Keratinocyte (primary cell): ENCODE data around the gene BCAS3. TPM values are rescaled to one million over a fixed set of nuclear protein-coding genes. Genes with fewer than 3 reads are reported as not detected.

Experiments used
- DNase-seq: peaks from one replicate; pipeline ENCODE4 v3.0.0-alpha.2; 2011; ENCODE audit warnings: low read depth, missing footprints, low spot score
- FAIRE-seq: peaks from 2 replicates; lab custom pipeline; 2011; peaks lifted over from hg19 to GRCh38; lab: Jason Lieb, UNC
- H2AFZ ChIP-seq: 2 replicates; pipeline ENCODE4 v1.6.0; 2012; ENCODE audit warnings: low read length, control low read depth, inconsistent platforms; ENCODE audit not compliant: control insufficient read depth
- H3K27ac ChIP-seq: 2 replicates; pipeline ENCODE4 v1.5.1; 2011; ENCODE audit warnings: low read length; ENCODE audit not compliant: control insufficient read depth, insufficient read depth
- H3K27me3 ChIP-seq: 3 replicates; pipeline ENCODE4 v1.6.0; 2011; ENCODE audit warnings: low read length; ENCODE audit not compliant: control insufficient read depth, insufficient read depth; ENCODE audit errors: extremely low read depth
- H3K36me3 ChIP-seq, 2 experiments: 2 replicates in 1 of 2; 3 replicates in 1 of 2; pipeline ENCODE4 v1.5.1; 2011; ENCODE audit warnings: low read length in 2 of 2, mild to moderate bottlenecking in 1 of 2; ENCODE audit not compliant: control insufficient read depth in 2 of 2, insufficient read depth in 2 of 2; ENCODE audit errors: extremely low read depth in 1 of 2
- H3K4me1 ChIP-seq: 3 replicates; pipeline ENCODE4 v1.5.1; 2011; ENCODE audit warnings: low read length; ENCODE audit not compliant: control insufficient read depth, insufficient read depth; ENCODE audit errors: extremely low read depth
- H3K4me2 ChIP-seq: 3 replicates; pipeline ENCODE4 v1.6.0; 2011; ENCODE audit warnings: low read depth, low read length; ENCODE audit not compliant: control insufficient read depth, insufficient read depth; ENCODE audit errors: extremely low read depth
- H3K4me3 ChIP-seq, 3 experiments: fragments of 200-600 bp in 1 of 3; sonication (generic) in 1 of 3; 2 replicates in 2 of 3; 3 replicates in 1 of 3; pipeline ENCODE4 v1.5.1; 2011 to 2016; ENCODE audit warnings: low read length in 3 of 3, mild to moderate bottlenecking in 3 of 3, control low read depth in 2 of 3, inconsistent platforms in 1 of 3, low read depth in 1 of 3, mixed read lengths in 1 of 3, mixed run types in 1 of 3, moderate library complexity in 1 of 3; ENCODE audit not compliant: control insufficient read depth in 2 of 3, insufficient read depth in 2 of 3; ENCODE audit errors: extremely low read depth in 1 of 3
- H3K79me2 ChIP-seq: 2 replicates; pipeline ENCODE4 v1.6.0; 2012; ENCODE audit warnings: low read length; ENCODE audit not compliant: control insufficient read depth, insufficient read depth
- H3K9ac ChIP-seq: 3 replicates; pipeline ENCODE4 v1.6.0; 2011; ENCODE audit warnings: low read length; ENCODE audit not compliant: control insufficient read depth, insufficient read depth; ENCODE audit errors: extremely low read depth
- H3K9me1 ChIP-seq: 3 replicates; pipeline ENCODE4 v1.6.0; 2011; ENCODE audit warnings: low read length; ENCODE audit not compliant: control insufficient read depth, insufficient read depth; ENCODE audit errors: extremely low read depth
- H3K9me3 ChIP-seq: 2 replicates; pipeline ENCODE4 v1.5.1; 2012; ENCODE audit warnings: low read depth, low read length; ENCODE audit not compliant: control insufficient read depth
- H4K20me1 ChIP-seq: 3 replicates; pipeline ENCODE4 v1.6.0; 2011; ENCODE audit warnings: low read length; ENCODE audit not compliant: control insufficient read depth, insufficient read depth; ENCODE audit errors: extremely low read depth
- EZH2 ChIP-seq: IDR thresholded peaks from one replicate; pipeline ENCODE4 v1.6.1; 2012; ENCODE audit warnings: inconsistent platforms, mild to moderate bottlenecking, low read length, moderate library complexity
- dilution Hi-C: fragments of 300-500 bp; cut with MboI; formaldehyde crosslinking; loops from one replicate; pipeline ENCODE4 v1.7.0; 2020; ENCODE audit warnings: low sequenced_read_pairs; ENCODE audit not compliant: extremely low pct_ligation_motif_present
- polyA plus RNA-seq, 5 experiments: library from polyadenylated mRNA; depleted of rRNA in 3 of 5; stranded (reverse) in 3 of 5; stranded (forward) in 1 of 5; unstranded in 1 of 5; fragments of >200 nt; gene quantifications; 1 replicate in 1 of 5; 2 replicates in 3 of 5; 3 replicates in 1 of 5; pipeline versions ENCODE4 v1.2.1 to v1.2.3, GENCODE V29; 2011 to 2012; ENCODE audit warnings: missing spikeins in 2 of 5, low read depth in 1 of 5, low replicate concordance in 1 of 5
- TF ChIP-seq, protein P1 (sequence below), 3 experiments: IDR thresholded peaks in 1 of 3; conservative IDR thresholded peaks in 1 of 3; optimal IDR thresholded peaks in 1 of 3; 2 replicates in 2 of 3; 3 replicates in 1 of 3; pipeline versions ENCODE3 to v1.5.1; 2011; ENCODE audit warnings: low read length in 3 of 3, mild to moderate bottlenecking in 3 of 3, moderate library complexity in 2 of 3, control low read depth in 1 of 3, inconsistent platforms in 1 of 3; ENCODE audit not compliant: insufficient read depth in 2 of 3; ENCODE audit errors: extremely low read depth in 1 of 3

BCAS3 gene
- polyA plus RNA-seq, 1 donor (not counting 4 experiments of a cell fraction or from before 2014, with no cell fraction given) = 11.8 TPM

- FAIRE-seq (no peak), DNase-seq (no peak)
- TF ChIP-seq EZH2 = no peak
- TF ChIP-seq, protein P1, sequence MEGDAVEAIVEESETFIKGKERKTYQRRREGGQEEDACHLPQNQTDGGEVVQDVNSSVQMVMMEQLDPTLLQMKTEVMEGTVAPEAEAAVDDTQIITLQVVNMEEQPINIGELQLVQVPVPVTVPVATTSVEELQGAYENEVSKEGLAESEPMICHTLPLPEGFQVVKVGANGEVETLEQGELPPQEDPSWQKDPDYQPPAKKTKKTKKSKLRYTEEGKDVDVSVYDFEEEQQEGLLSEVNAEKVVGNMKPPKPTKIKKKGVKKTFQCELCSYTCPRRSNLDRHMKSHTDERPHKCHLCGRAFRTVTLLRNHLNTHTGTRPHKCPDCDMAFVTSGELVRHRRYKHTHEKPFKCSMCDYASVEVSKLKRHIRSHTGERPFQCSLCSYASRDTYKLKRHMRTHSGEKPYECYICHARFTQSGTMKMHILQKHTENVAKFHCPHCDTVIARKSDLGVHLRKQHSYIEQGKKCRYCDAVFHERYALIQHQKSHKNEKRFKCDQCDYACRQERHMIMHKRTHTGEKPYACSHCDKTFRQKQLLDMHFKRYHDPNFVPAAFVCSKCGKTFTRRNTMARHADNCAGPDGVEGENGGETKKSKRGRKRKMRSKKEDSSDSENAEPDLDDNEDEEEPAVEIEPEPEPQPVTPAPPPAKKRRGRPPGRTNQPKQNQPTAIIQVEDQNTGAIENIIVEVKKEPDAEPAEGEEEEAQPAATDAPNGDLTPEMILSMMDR (optimal IDR thresholded peaks at IDR 0.05 in 1 of 3, IDR thresholded peaks at IDR 0.05 in 1 of 3, conservative IDR thresholded peaks at IDR 0.05 in 1 of 3; ENCODE audit: extremely low read depth in 1 of 3, insufficient read depth in 2 of 3, low read length in 3 of 3) = no peak
- Histone ChIP-seq H3K9me1 (no peaks in the 10 kb centered on the region), H3K4me2 (no peak overlapping the region), H4K20me1 (no peaks in the 10 kb centered on the region), H2AFZ (no peak overlapping the region), H3K9ac (no peak overlapping the region), H3K27me3 (no peaks in the 10 kb centered on the region), H3K79me2 (no peaks in the 10 kb centered on the region), H3K4me1 (no peaks in the 10 kb centered on the region), H3K4me3 (no peak overlapping the region), H3K9me3 (no peaks in the 10 kb centered on the region), H3K27ac (no peak overlapping the region), H3K36me3 (no peaks in the 10 kb centered on the region)
- dilution Hi-C loops = no loop called here
Measured at GRCh38 chr17:61431594-61432311, 754.1 kb downstream of the BCAS3 start.

GRCh38 chr17:61436273-61436672, 758.6 kb downstream of the BCAS3 start:
- dilution Hi-C loops = no loop called here
- Histone ChIP-seq H3K27me3 (peaks cover 4% of the 10 kb centered on the region), H3K27ac (no peak overlapping the region), H3K9ac (no peak overlapping the region), H3K9me1 (no peaks in the 10 kb centered on the region), H3K4me3 (no peak overlapping the region), H3K4me1 (no peaks in the 10 kb centered on the region), H2AFZ (no peak overlapping the region), H4K20me1 (no peaks in the 10 kb centered on the region), H3K79me2 (no peaks in the 10 kb centered on the region), H3K36me3 (no peaks in the 10 kb centered on the region), H3K4me2 (no peak overlapping the region), H3K9me3 (no peaks in the 10 kb centered on the region)
- no peak for DNase-seq
- no peak for FAIRE-seq
- TF ChIP-seq EZH2 = no peak
- TF ChIP-seq, protein P1 (optimal IDR thresholded peaks at IDR 0.05 in 1 of 3, IDR thresholded peaks at IDR 0.05 in 1 of 3, conservative IDR thresholded peaks at IDR 0.05 in 1 of 3; ENCODE audit: extremely low read depth in 1 of 3, insufficient read depth in 2 of 3, low read length in 3 of 3) = no peak
